SH-SY5Y (cell line): Measurements from ENCODE around the gene GNLY.

Experiments
- GATA2 ChIP-seq: IDR thresholded peaks from 2 replicates; pipeline ENCODE4 v1.6.1; 2011; ENCODE audit warnings: mild to moderate bottlenecking, low read depth, low read length
- GATA3 ChIP-seq: IDR thresholded peaks from 2 replicates; pipeline ENCODE4 v1.6.1; 2011; ENCODE audit warnings: low read depth, mild to moderate bottlenecking, low read length, moderate library complexity

DNA sequence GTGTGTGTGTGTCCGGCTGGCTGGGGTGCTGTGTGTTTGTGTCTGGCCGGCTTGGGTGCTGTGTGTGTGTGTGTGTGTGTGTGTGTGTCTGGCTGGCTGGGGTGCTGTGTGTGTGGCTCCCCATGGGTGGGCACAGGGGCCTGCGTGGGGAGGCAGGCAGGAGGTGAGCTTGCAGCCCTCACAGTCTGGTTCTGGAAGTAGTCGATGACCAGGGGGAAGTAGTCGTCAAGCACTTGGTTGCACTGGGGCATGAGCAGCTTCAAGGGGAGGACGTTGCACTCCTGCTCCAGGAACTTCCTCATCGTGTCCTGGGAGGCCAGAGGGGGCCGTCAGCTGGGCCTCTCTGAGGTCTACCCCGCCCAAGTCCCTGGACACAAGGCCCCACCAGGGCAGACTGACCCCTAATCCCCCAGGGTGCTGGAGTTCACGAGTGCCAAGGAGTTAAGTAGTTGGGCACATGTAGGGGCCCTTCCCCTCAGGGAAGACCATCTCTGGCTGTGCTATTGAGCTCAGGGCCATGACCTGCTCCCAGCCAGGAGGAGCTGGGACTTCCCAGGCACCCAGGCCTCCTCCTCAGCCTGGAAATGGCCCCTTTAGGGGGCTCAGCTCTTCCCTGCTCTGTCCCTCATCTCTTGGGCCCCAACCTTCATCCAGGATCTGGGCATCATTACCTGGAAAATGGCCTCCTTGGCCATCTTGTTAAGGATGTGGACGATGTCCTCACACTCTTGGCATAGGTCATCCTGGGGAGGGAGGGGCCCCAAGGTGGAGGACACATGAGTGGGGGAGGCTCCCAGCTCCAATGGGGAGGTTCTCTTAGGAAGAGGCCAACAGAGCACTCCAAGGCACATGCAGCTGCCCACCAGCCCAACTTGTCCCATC lies 27.5 kb upstream of the GNLY start:
- TF ChIP-seq GATA3, result no peak
- no peak for TF ChIP-seq GATA2
